K562 (cell line): Measurements from ENCODE around the gene ABCC11. TPM values are rescaled to one million over a fixed set of nuclear protein-coding genes. Genes with fewer than 3 reads are reported as not detected.

Experiments
- ATAC-seq: fragments of 200-7000 bp; cut with Tn5 transposase; 3 replicates; pipeline ENCODE4 v1.9.1; 2020; ENCODE audit warnings: moderate library complexity
- BruUV-seq: library from RNA; stranded (reverse); fragments of 400-500 nt; replicated peaks from 2 replicates; lab custom pipeline; 2021; lab: Mats Ljungman, UMichigan
- CTCF ChIA-PET: fragments of 300-600 bp; formaldehyde crosslinking; extraction: SDS; loops from one replicate; lab custom pipeline; 2021; ENCODE audit warnings: low intra/inter-chr PET ratio; lab: Yijun Ruan, JAX
- POLR2A ChIA-PET: fragments of 300-600, 350-650 bp; sonication (Branson Sonifier 250); formaldehyde crosslinking; extraction: SDS; loops from one replicate; lab custom pipeline; 2021; ENCODE audit warnings: antibody characterized with exemption, inconsistent platforms; lab: Yijun Ruan, JAX
- DNase-seq, 4 experiments: peaks; one replicate each; pipeline versions ENCODE4 v3.0.0 to v3.0.0-alpha.2; 2011 to 2018; ENCODE audit warnings: low spot score in 3 of 4, mixed read lengths in 3 of 4; ENCODE audit errors: extremely low read depth in 1 of 4
- FAIRE-seq: peaks from 2 replicates; lab custom pipeline; 2011; peaks lifted over from hg19 to GRCh38; lab: Jason Lieb, UNC
- H2AFZ ChIP-seq: 2 replicates; pipeline ENCODE4 v1.6.0; 2011; ENCODE audit warnings: low read depth, low read length, control low read depth, inconsistent platforms
- H3K27ac ChIP-seq: fragments of 200-600 bp; 3 replicates; pipeline ENCODE4 v1.8.0; 2011; ENCODE audit warnings: low read depth, mild to moderate bottlenecking, control low read depth, inconsistent platforms, low read length, moderate library complexity, mixed read lengths; ENCODE audit errors: extremely low read depth
- H3K27me3 ChIP-seq, 2 experiments: fragments of 300-600 bp in 1 of 2; 2 replicates in 1 of 2; 3 replicates in 1 of 2; pipeline versions ENCODE4 v1.6.0 to v1.8.0; 2011; ENCODE audit warnings: inconsistent platforms in 2 of 2, low read length in 2 of 2, mild to moderate bottlenecking in 1 of 2, mixed read lengths in 1 of 2, moderate library complexity in 1 of 2; ENCODE audit not compliant: control insufficient read depth in 2 of 2, insufficient read depth in 2 of 2
- H3K36me3 ChIP-seq: fragments of 300-600 bp; 3 replicates; pipeline ENCODE4 v1.8.0; 2011; ENCODE audit warnings: mild to moderate bottlenecking, low read length, inconsistent platforms; ENCODE audit not compliant: control insufficient read depth, insufficient read depth
- H3K4me1 ChIP-seq, 2 experiments: fragments of 200-600 bp in 1 of 2; replicated peaks in 1 of 2; 2 replicates in 1 of 2; 3 replicates in 1 of 2; pipeline versions ENCODE4 v1.5.1 to v1.8.0; 2011; ENCODE audit warnings: inconsistent platforms in 2 of 2, low read length in 2 of 2, mild to moderate bottlenecking in 1 of 2, mixed read lengths in 1 of 2, moderate library complexity in 1 of 2; ENCODE audit not compliant: control insufficient read depth in 2 of 2, insufficient read depth in 2 of 2
- H3K4me2 ChIP-seq: 2 replicates; pipeline ENCODE4 v1.6.1; 2011; ENCODE audit warnings: low read length, control low read depth, inconsistent platforms, mixed read lengths; ENCODE audit not compliant: insufficient read depth
- H3K4me3 ChIP-seq: fragments of 200-600 bp; sonication (generic), shearing (Covaris generic); 2 replicates; pipeline ENCODE4 v1.5.1; 2016; ENCODE audit warnings: control low read depth, inconsistent platforms
- H3K79me2 ChIP-seq: fragments of 200-600 bp; 3 replicates; pipeline ENCODE4 v1.8.0; 2011; ENCODE audit warnings: low read length, inconsistent platforms; ENCODE audit not compliant: control insufficient read depth, insufficient read depth
- H3K9ac ChIP-seq, 2 experiments: 2 replicates each; pipeline versions ENCODE4 v1.6.0 to v1.6.1; 2011; ENCODE audit warnings: low read depth in 2 of 2, low read length in 2 of 2, control low read depth in 1 of 2, inconsistent platforms in 1 of 2, mild to moderate bottlenecking in 1 of 2, mixed read lengths in 1 of 2; ENCODE audit not compliant: insufficient read depth in 1 of 2
- H3K9me1 ChIP-seq: one replicate; pipeline ENCODE4 v1.6.0; 2011; ENCODE audit warnings: inconsistent platforms, mild to moderate bottlenecking, low read length, moderate library complexity; ENCODE audit not compliant: control insufficient read depth, insufficient read depth
- H3K9me3 ChIP-seq: replicated peaks from 2 replicates; pipeline ENCODE4 v1.5.1; 2011; ENCODE audit warnings: low read depth, low read length, inconsistent platforms; ENCODE audit not compliant: control insufficient read depth, insufficient read depth
- H4K20me1 ChIP-seq: replicated peaks from 2 replicates; pipeline ENCODE4 v1.6.1; 2011; ENCODE audit warnings: low read length, inconsistent platforms, mixed read lengths; ENCODE audit not compliant: control insufficient read depth, insufficient read depth
- ATF1 ChIP-seq, 2 experiments: fragments of 450-650 bp in 1 of 2; IDR thresholded peaks; 2 replicates each; pipeline ENCODE4 v1.6.1; 2016; ENCODE audit warnings: missing compliant biosample characterization in 1 of 2, missing genetic modification characterization in 1 of 2
- JUN ChIP-seq, 2 experiments: sonication (generic) in 1 of 2; formaldehyde crosslinking in 1 of 2; IDR thresholded peaks; 2 replicates each; pipeline versions ENCODE4 v1.6.1 to v1.8.0; 2012 to 2022; ENCODE audit warnings: borderline replicate concordance in 2 of 2, mild to moderate bottlenecking in 2 of 2, improper control_type of control experiment in 1 of 2, low read depth in 1 of 2, low read length in 1 of 2, missing genetic modification reagents in 1 of 2
- SIN3B ChIP-seq: fragments of 450-650 bp; IDR thresholded peaks from 2 replicates; pipeline ENCODE4 v1.6.1; 2017; ENCODE audit warnings: low read depth, mild to moderate bottlenecking, moderate library complexity
- YBX1 ChIP-seq: fragments of 450-650 bp; IDR thresholded peaks from 2 replicates; pipeline ENCODE4 v1.7.1; 2016; ENCODE audit warnings: mild to moderate bottlenecking
- WGBS: fragments of 100-300 bp; shearing (Covaris generic); methylation state at CpG from one replicate; pipeline ENCODE4 v1.1.6; 2016; ENCODE audit warnings: low coverage, mixed read lengths; ENCODE audit not compliant: insufficient coverage; ENCODE audit errors: missing lambda C conversion rate; 5-methylcytosine and 5-hydroxymethylcytosine counted together
- in situ Hi-C: fragments of 300-500 bp; cut with MboI; formaldehyde crosslinking; loops from 4 replicates; pipeline ENCODE4 v1.15.0; 2018; ENCODE audit warnings: inconsistent platforms, mixed read lengths
- intact Hi-C: fragments of 100-400 bp; cut with micrococcal nuclease; formaldehyde crosslinking; loops from 2 replicates; pipeline ENCODE4 v1.14.2; 2022
- polyA plus RNA-seq, 8 experiments: library from polyadenylated mRNA; depleted of rRNA in 4 of 8; stranded (reverse) in 5 of 8; unstranded in 3 of 8; fragments of >200 nt; fragmentation: Nextera tagmentation in 2 of 8; fragmentation: Illumina TruSeq in 1 of 8; extraction: Ambion mirVana in 2 of 8; extraction: Trizol in 1 of 8; gene quantifications; 2 replicates each; pipeline versions ENCODE4 v1.2.1 to v1.2.3, GENCODE V29; 2011 to 2014; ENCODE audit warnings: inconsistent platforms in 1 of 8, missing spikeins in 1 of 8
- total RNA-seq, 7 experiments: library from RNA; depleted of rRNA in 6 of 7; stranded (reverse); fragments of >200 nt in 6 of 7; fragmentation: Illumina TruSeq in 2 of 7; extraction: Trizol in 2 of 7; gene quantifications; 2 replicates each; pipeline versions ENCODE4 v1.2.1 to v1.2.3, GENCODE V29; 2011 to 2021; ENCODE audit warnings: low replicate concordance in 1 of 7
- TF ChIP-seq, protein P1 (sequence below), 2 experiments: fragments of 450-650 bp; conservative IDR thresholded peaks; 2 replicates each; pipeline ENCODE4 v1.6.1; 2017; ENCODE audit warnings: mild to moderate bottlenecking in 2 of 2, moderate library complexity in 2 of 2

ABCC11 gene
- total and polyA plus RNA-seq, 9 of the 15 experiments (the other 6 are each of a cell fraction or from before 2014, with no cell fraction given): 0.04 to 0.14 (median 0.04) TPM; not detected in 6

- H3K9me3 ChIP-seq: no peaks in the 10 kb centered on the region; the same call in 1 of the 2 replicates
- H3K4me2 ChIP-seq: no peak overlapping the region
- ChIA-PET POLR2A (interaction anchor here (0.6 kb wide), 1 partner anchor 13 kb away, joined by 3 read pairs; no protein-coding TSS in a partner anchor), CTCF (no interaction called here)
- ATAC-seq (no peak), FAIRE-seq (no peak), DNase-seq (no peak)
- H3K9ac ChIP-seq: no peak overlapping the region
- no peaks in the 10 kb centered on the region for H4K20me1 ChIP-seq
- no peak overlapping the region for H2AFZ ChIP-seq
- no TSS peak for BruUV-seq
- intact Hi-C loops: no loop called here
- 75% methylated on average over 4 of the region's 4 CpGs for WGBS
- no peaks in the 10 kb centered on the region for H3K27me3 ChIP-seq
- H3K36me3 ChIP-seq: peaks cover 58% of the 10 kb centered on the region; the same call in 2 of the 3 replicates
- no peak overlapping the region for H3K4me3 ChIP-seq
- H3K27ac ChIP-seq: no peak overlapping the region
- in situ Hi-C loops: no loop called here
- H3K4me1 ChIP-seq: no peaks in the 10 kb centered on the region
- TF ChIP-seq JUN (IDR thresholded peaks at IDR 0.05; ENCODE audit: borderline replicate concordance, low read depth, low read length) (no peak), JUN (CRISPR knock-in tag; IDR thresholded peaks at IDR 0.05; ENCODE audit: borderline replicate concordance) (no peak), SIN3B (no peak)
- no peaks in the 10 kb centered on the region for H3K79me2 ChIP-seq
- H3K9me1 ChIP-seq: no peaks in the 10 kb centered on the region
Measured at GRCh38 chr16:48291754-48292153, 44.4 kb upstream of the ABCC11 start.

- intact Hi-C loops (no loop called here), in situ Hi-C loops (no loop called here)
- no peaks in the 10 kb centered on the region for H3K9me1 ChIP-seq
- H3K9me3 ChIP-seq: peaks cover 1% of the 10 kb centered on the region
- no peaks in the 10 kb centered on the region for H3K27me3 ChIP-seq
- H4K20me1 ChIP-seq: no peaks in the 10 kb centered on the region
- no peak overlapping the region for H2AFZ ChIP-seq
- CTCF ChIA-PET: no interaction called here
- ATAC-seq (no peak), FAIRE-seq (no peak), DNase-seq (no peak)
- H3K27ac ChIP-seq: no peak overlapping the region
- H3K36me3 ChIP-seq: peaks cover 62% of the 10 kb centered on the region; the same call in 2 of the 3 replicates
- no peak overlapping the region for H3K4me3 ChIP-seq
- WGBS: 93% methylated on average over 3 of the region's 3 CpGs
- no peaks in the 10 kb centered on the region for H3K4me1 ChIP-seq
- H3K4me2 ChIP-seq: no peak overlapping the region
- no peaks in the 10 kb centered on the region for H3K79me2 ChIP-seq
- BruUV-seq: no TSS peak
- POLR2A ChIA-PET: interaction anchor here (0.6 kb wide), 1 partner anchor 12 kb away, joined by 3 read pairs; no protein-coding TSS in a partner anchor
- H3K9ac ChIP-seq: no peak overlapping the region
- TF ChIP-seq YBX1: no peak
- TF ChIP-seq, protein P1, sequence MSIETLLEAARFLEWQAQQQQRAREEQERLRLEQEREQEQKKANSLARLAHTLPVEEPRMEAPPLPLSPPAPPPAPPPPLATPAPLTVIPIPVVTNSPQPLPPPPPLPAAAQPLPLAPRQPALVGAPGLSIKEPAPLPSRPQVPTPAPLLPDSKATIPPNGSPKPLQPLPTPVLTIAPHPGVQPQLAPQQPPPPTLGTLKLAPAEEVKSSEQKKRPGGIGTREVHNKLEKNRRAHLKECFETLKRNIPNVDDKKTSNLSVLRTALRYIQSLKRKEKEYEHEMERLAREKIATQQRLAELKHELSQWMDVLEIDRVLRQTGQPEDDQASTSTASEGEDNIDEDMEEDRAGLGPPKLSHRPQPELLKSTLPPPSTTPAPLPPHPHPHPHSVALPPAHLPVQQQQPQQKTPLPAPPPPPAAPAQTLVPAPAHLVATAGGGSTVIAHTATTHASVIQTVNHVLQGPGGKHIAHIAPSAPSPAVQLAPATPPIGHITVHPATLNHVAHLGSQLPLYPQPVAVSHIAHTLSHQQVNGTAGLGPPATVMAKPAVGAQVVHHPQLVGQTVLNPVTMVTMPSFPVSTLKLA (conservative IDR thresholded peaks at IDR 0.05): no peak
- no peak for TF ChIP-seq ATF1 (CRISPR knock-in tag; IDR thresholded peaks at IDR 0.05)
- no peak for TF ChIP-seq ATF1 (tag; IDR thresholded peaks at IDR 0.05)
Measured at GRCh38 chr16:48291303-48291702, 44.0 kb upstream of the ABCC11 start.
